GM12878 (cell line): ENCODE results near the gene TRH. TPM values are rescaled to one million over a fixed set of nuclear protein-coding genes. Genes with fewer than 3 reads are reported as not detected.

Experiments used
- ATAC-seq: fragments of 200-7000 bp; cut with Tn5 transposase; 3 replicates; pipeline ENCODE4 v1.9.1; 2020; ENCODE audit warnings: mild to moderate bottlenecking, moderate library complexity
- BruUV-seq: library from RNA; stranded (reverse); fragments of 400-500 nt; replicated peaks from 2 replicates; lab custom pipeline; 2021; lab: Mats Ljungman, UMichigan
- CTCF ChIA-PET: fragments of 300-600 bp; sonication (Branson Sonifier 250); formaldehyde crosslinking; extraction: SDS; loops from one replicate; lab custom pipeline; 2021; ENCODE audit warnings: inconsistent platforms; lab: Yijun Ruan, JAX
- POLR2A ChIA-PET: fragments of 350-600 bp; formaldehyde crosslinking; extraction: SDS; loops from one replicate; lab custom pipeline; 2021; ENCODE audit warnings: inconsistent platforms; lab: Charles Lee
- RAD21 ChIA-PET: fragments of 300-600 bp; sonication (Branson Sonifier 250); formaldehyde crosslinking; loops from one replicate; lab custom pipeline; 2023; ENCODE audit warnings: antibody characterized with exemption; ENCODE audit not compliant: unreplicated experiment; lab: Charles Lee
- SMC1A ChIA-PET: fragments of 300-600 bp; sonication (Branson Sonifier 250); formaldehyde crosslinking; loops from one replicate; lab custom pipeline; 2023; ENCODE audit not compliant: unreplicated experiment, uncharacterized antibody; lab: Charles Lee
- DNase-seq: peaks from one replicate; pipeline ENCODE4 v3.0.0-alpha.2; 2011; ENCODE audit warnings: low read depth, low spot score
- FAIRE-seq: peaks from 3 replicates; lab custom pipeline; 2011; peaks lifted over from hg19 to GRCh38; lab: Jason Lieb, UNC
- H2AFZ ChIP-seq: 2 replicates; pipeline ENCODE4 v1.6.0; 2011; ENCODE audit warnings: low read depth, low read length, control low read depth; ENCODE audit not compliant: control insufficient read depth
- H3K27ac ChIP-seq: 2 replicates; pipeline ENCODE4 v1.5.1; 2011; ENCODE audit warnings: control low read depth; ENCODE audit not compliant: control insufficient read depth, insufficient read depth
- H3K27me3 ChIP-seq, 2 experiments: replicated peaks in 1 of 2; 2 replicates each; pipeline versions ENCODE4 v1.6.0 to v1.6.1; 2011; ENCODE audit warnings: low read length in 1 of 2; ENCODE audit not compliant: control insufficient read depth in 2 of 2, insufficient read depth in 2 of 2
- H3K36me3 ChIP-seq, 2 experiments: 2 replicates each; pipeline ENCODE4 v1.5.1; 2011; ENCODE audit warnings: low read length in 1 of 2; ENCODE audit not compliant: control insufficient read depth in 2 of 2, insufficient read depth in 2 of 2
- H3K4me1 ChIP-seq: 2 replicates; pipeline ENCODE4 v1.6.1; 2011; ENCODE audit warnings: mild to moderate bottlenecking, low read length, moderate library complexity, mixed read lengths; ENCODE audit not compliant: control insufficient read depth, insufficient read depth
- H3K4me2 ChIP-seq: 2 replicates; pipeline ENCODE4 v1.6.0; 2011; ENCODE audit warnings: control low read depth; ENCODE audit not compliant: control insufficient read depth, insufficient read depth
- H3K4me3 ChIP-seq: fragments of 200-600 bp; sonication (generic); 2 replicates; pipeline ENCODE4 v1.5.1; 2016
- H3K79me2 ChIP-seq: 2 replicates; pipeline ENCODE4 v1.6.0; 2011; ENCODE audit warnings: low read length; ENCODE audit not compliant: control insufficient read depth, insufficient read depth
- H3K9ac ChIP-seq: 2 replicates; pipeline ENCODE4 v1.8.0; 2011; ENCODE audit warnings: low read length, control low read depth, mixed read lengths; ENCODE audit not compliant: control insufficient read depth, insufficient read depth
- H3K9me3 ChIP-seq: replicated peaks from 3 replicates; pipeline ENCODE4 v1.5.1; 2011; ENCODE audit warnings: mild to moderate bottlenecking, low read length; ENCODE audit not compliant: control insufficient read depth, insufficient read depth
- H4K20me1 ChIP-seq: 2 replicates; pipeline ENCODE4 v1.6.0; 2011; ENCODE audit not compliant: control insufficient read depth, insufficient read depth
- CBFB ChIP-seq: IDR thresholded peaks from 2 replicates; pipeline ENCODE4 v1.6.1; 2016; ENCODE audit warnings: antibody characterized with exemption, low read depth
- CBX5 ChIP-seq: sonication (generic); IDR thresholded peaks from 2 replicates; pipeline ENCODE4 v1.6.1; 2016; ENCODE audit warnings: low read depth, moderate library complexity, mild to moderate bottlenecking, inconsistent platforms
- FOXM1 ChIP-seq: IDR thresholded peaks from 2 replicates; pipeline ENCODE4 v1.6.1; 2012; ENCODE audit warnings: low read depth, mild to moderate bottlenecking, inconsistent platforms, low read length, moderate library complexity
- NBN ChIP-seq: fragments of 450-650 bp; IDR thresholded peaks from 2 replicates; pipeline ENCODE4 v1.6.1; 2016
- NKRF ChIP-seq: fragments of 450-650 bp; conservative IDR thresholded peaks from 2 replicates; pipeline ENCODE4 v1.6.1; 2017; ENCODE audit warnings: mild to moderate bottlenecking, moderate library complexity
- NR2C1 ChIP-seq: fragments of 450-650 bp; IDR thresholded peaks from 2 replicates; pipeline ENCODE4 v1.6.1; 2017; ENCODE audit warnings: antibody characterized with exemption, mild to moderate bottlenecking, moderate library complexity
- SREBF1 ChIP-seq: IDR thresholded peaks from 2 replicates; pipeline ENCODE4 v1.6.1; 2012; ENCODE audit warnings: mild to moderate bottlenecking, low read length
- ZBTB33 ChIP-seq: fragments of 450-650 bp; IDR thresholded peaks from 2 replicates; pipeline ENCODE4 v1.6.1; 2017; ENCODE audit warnings: mild to moderate bottlenecking
- ZBTB40 ChIP-seq: fragments of 450-650 bp; IDR thresholded peaks from 2 replicates; pipeline ENCODE4 v1.6.1; 2016; ENCODE audit warnings: mild to moderate bottlenecking, moderate library complexity, borderline replicate concordance
- WGBS: methylation state at CpG from one replicate; pipeline ENCODE4 v1.1.6; 2016; ENCODE audit warnings: low lambda C conversion rate; ENCODE audit not compliant: insufficient replicate concordance, insufficient coverage; ENCODE audit errors: missing lambda C conversion rate; 5-methylcytosine and 5-hydroxymethylcytosine counted together
- in situ Hi-C: fragments of 300-500 bp; cut with MboI; formaldehyde crosslinking; loops from 9 replicates; pipeline ENCODE4 v1.14.3; 2018; ENCODE audit warnings: mixed read lengths
- intact Hi-C: fragments of 100-400 bp; cut with micrococcal nuclease; formaldehyde crosslinking; loops from one replicate; pipeline ENCODE4 v1.14.2; 2022; ENCODE audit not compliant: unreplicated experiment
- polyA plus RNA-seq, 11 experiments: library from polyadenylated mRNA; depleted of rRNA in 4 of 11; unstranded in 6 of 11; stranded (reverse) in 5 of 11; fragments of >200 nt; fragmentation: Nextera tagmentation in 4 of 11; fragmentation: Illumina TruSeq in 1 of 11; extraction: Ambion mirVana in 4 of 11; extraction: Trizol in 1 of 11; gene quantifications; 1 replicate in 1 of 11; 2 replicates in 10 of 11; pipeline versions ENCODE4 v1.2.1 to v1.2.3, GENCODE V29; 2011 to 2016; ENCODE audit warnings: inconsistent platforms in 2 of 11, missing spikeins in 2 of 11, low read depth in 1 of 11
- total RNA-seq, 4 experiments: library from RNA; depleted of rRNA in 3 of 4; stranded (reverse); fragments of >200 nt in 3 of 4; fragmentation: Illumina TruSeq in 1 of 4; extraction: Trizol in 1 of 4; gene quantifications; 2 replicates each; pipeline versions ENCODE4 v1.2.1 to v1.2.3, GENCODE V29; 2013 to 2021

The TRH gene
- total and polyA plus RNA-seq, 10 of the 15 experiments (the other 5 are each of a cell fraction or from before 2014, with no cell fraction given), result not detected

- SMC1A ChIA-PET, result no interaction called here
- Histone ChIP-seq H3K27ac (no peak overlapping the region), H3K4me3 (no peak overlapping the region), H3K9me3 (no peaks in the 10 kb centered on the region), H4K20me1 (no peaks in the 10 kb centered on the region), H3K9ac (no peak overlapping the region), H3K4me2 (no peak overlapping the region)
- 53% methylated on average over 23 of the region's 27 CpGs for WGBS
- no peak for FAIRE-seq
- POLR2A ChIA-PET, result no interaction called here
- TF ChIP-seq FOXM1, result no peak
- no peak for TF ChIP-seq ZBTB40
- TF ChIP-seq ZBTB33, result no peak
- no peak for TF ChIP-seq NKRF
- TF ChIP-seq CBFB, result no peak
- no peak for TF ChIP-seq SREBF1
- TF ChIP-seq NBN, result no peak
- no peak for TF ChIP-seq NR2C1
- TF ChIP-seq CBX5, result no peak
- TF ChIP-seq, all 136 proteins: peak for 0
- RAD21 ChIA-PET, result no interaction called here
- H2AFZ ChIP-seq, result no peak overlapping the region
- CTCF ChIA-PET, result no interaction called here
- no peaks in the 10 kb centered on the region for H3K36me3 ChIP-seq
- no peak for DNase-seq
- H3K4me1 ChIP-seq, result no peaks in the 10 kb centered on the region
- intact Hi-C loops (no loop called here), in situ Hi-C loops (no loop called here)
- BruUV-seq, result no TSS peak
- H3K27me3 ChIP-seq, result peaks cover 13 to 16% of the 10 kb centered on the region in 2 experiments
- ATAC-seq, result no peak
- no peaks in the 10 kb centered on the region for H3K79me2 ChIP-seq
Observed at GRCh38 chr3:129975705-129976048, 1.2 kb downstream of the TRH start.
